ENCODE measurements around the gene TNS1. TPM values are rescaled to one million over a fixed set of nuclear protein-coding genes. Genes with fewer than 3 reads are reported as not detected.

TNS1 gene
- total RNA-seq, 1 experiment from 2014 or later: 0.49 TPM

DNA sequence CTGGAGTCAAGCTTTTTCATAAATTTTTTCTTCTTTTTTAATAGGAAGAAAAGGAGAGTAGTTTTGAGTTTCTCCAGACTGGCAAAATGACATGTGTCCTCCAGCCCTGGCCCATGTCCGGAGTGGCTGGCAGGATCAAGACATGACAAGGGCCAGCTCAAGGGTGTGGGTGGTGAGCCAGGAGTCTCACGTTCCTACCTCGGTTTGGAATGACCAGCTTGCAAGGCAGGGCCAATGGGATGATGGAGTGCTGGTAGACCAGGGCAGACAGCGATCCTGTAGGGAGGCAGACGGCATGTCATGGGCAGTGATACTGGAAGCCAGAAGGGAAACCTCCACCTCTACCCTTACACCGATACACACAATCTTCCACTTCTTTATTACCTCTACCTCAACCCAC, 190.6 kb downstream of the TNS1 start:
- in situ Hi-C loops (cut with HindIII; ENCODE audit: low pct_unique_long_range_greater_than_20kb, low sequenced_read_pairs) (no loop called here), intact Hi-C loops (cut with micrococcal nuclease; ENCODE audit: unreplicated experiment) (no loop called here)
- no TSS peak for BruUV-seq (replicated peaks)

DNA sequence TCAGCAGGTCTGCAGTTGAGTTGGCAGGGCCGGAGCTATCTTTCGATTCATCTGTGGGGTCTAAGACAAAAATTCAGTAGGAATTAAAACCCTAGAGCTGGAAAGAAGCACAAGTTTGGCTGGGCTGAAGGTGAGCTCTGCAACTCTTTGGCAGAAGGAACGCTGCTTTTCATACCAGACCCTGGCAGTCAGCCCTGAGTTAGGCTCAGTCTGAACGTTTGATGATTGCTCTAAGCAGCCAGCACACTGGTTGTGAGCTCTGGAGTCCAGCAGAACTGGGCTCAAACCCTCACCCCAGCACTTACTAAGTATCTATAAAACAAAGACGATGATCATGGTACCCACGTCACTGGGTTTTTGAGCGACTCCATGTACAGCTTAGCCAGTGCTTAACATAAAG, 192.5 kb downstream of the TNS1 start:
- Histone ChIP-seq H3K9me3 (ENCODE audit: control insufficient read depth, insufficient read depth, low read depth, low read length) (no peaks in the 10 kb centered on the region), H3K36me3 (ENCODE audit: control insufficient read depth, insufficient read depth, low read length) (no peaks in the 10 kb centered on the region), H3K4me3 (ENCODE audit: low read depth in 2 of 2, low read length in 2 of 2) (no peak overlapping the region), H3K4me1 (ENCODE audit: control insufficient read depth, insufficient read depth, low read length) (no peaks in the 10 kb centered on the region), H3K27ac (ENCODE audit: low read length) (no peak overlapping the region), H3K27me3 (ENCODE audit: control insufficient read depth, insufficient read depth, low read length) (no peaks in the 10 kb centered on the region; the same call in 1 of the 2 replicates)
- TF ChIP-seq TCF7L2 (IDR thresholded peaks at IDR 0.05; ENCODE audit: low read depth, low read length) (no peak), POLR2AphosphoS5 (IDR thresholded peaks at IDR 0.05; ENCODE audit: low read depth, low read length) (no peak), SIN3A (IDR thresholded peaks at IDR 0.05; ENCODE audit: borderline replicate concordance, insufficient read depth, low read depth, low read length) (no peak)
- TF ChIP-seq, protein P1, sequence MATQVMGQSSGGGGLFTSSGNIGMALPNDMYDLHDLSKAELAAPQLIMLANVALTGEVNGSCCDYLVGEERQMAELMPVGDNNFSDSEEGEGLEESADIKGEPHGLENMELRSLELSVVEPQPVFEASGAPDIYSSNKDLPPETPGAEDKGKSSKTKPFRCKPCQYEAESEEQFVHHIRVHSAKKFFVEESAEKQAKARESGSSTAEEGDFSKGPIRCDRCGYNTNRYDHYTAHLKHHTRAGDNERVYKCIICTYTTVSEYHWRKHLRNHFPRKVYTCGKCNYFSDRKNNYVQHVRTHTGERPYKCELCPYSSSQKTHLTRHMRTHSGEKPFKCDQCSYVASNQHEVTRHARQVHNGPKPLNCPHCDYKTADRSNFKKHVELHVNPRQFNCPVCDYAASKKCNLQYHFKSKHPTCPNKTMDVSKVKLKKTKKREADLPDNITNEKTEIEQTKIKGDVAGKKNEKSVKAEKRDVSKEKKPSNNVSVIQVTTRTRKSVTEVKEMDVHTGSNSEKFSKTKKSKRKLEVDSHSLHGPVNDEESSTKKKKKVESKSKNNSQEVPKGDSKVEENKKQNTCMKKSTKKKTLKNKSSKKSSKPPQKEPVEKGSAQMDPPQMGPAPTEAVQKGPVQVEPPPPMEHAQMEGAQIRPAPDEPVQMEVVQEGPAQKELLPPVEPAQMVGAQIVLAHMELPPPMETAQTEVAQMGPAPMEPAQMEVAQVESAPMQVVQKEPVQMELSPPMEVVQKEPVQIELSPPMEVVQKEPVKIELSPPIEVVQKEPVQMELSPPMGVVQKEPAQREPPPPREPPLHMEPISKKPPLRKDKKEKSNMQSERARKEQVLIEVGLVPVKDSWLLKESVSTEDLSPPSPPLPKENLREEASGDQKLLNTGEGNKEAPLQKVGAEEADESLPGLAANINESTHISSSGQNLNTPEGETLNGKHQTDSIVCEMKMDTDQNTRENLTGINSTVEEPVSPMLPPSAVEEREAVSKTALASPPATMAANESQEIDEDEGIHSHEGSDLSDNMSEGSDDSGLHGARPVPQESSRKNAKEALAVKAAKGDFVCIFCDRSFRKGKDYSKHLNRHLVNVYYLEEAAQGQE (IDR thresholded peaks at IDR 0.05; ENCODE audit: insufficient read depth in 1 of 2, low read depth in 2 of 2, low read length in 1 of 2): no peak
- TF ChIP-seq, protein P2, sequence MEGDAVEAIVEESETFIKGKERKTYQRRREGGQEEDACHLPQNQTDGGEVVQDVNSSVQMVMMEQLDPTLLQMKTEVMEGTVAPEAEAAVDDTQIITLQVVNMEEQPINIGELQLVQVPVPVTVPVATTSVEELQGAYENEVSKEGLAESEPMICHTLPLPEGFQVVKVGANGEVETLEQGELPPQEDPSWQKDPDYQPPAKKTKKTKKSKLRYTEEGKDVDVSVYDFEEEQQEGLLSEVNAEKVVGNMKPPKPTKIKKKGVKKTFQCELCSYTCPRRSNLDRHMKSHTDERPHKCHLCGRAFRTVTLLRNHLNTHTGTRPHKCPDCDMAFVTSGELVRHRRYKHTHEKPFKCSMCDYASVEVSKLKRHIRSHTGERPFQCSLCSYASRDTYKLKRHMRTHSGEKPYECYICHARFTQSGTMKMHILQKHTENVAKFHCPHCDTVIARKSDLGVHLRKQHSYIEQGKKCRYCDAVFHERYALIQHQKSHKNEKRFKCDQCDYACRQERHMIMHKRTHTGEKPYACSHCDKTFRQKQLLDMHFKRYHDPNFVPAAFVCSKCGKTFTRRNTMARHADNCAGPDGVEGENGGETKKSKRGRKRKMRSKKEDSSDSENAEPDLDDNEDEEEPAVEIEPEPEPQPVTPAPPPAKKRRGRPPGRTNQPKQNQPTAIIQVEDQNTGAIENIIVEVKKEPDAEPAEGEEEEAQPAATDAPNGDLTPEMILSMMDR (IDR thresholded peaks at IDR 0.05): no peak
- ChIA-PET POLR2A (no interaction called here), CTCF (no interaction called here)
- no peak for DNase-seq (ENCODE audit: low read depth, low spot score)
- in situ Hi-C loops (cut with HindIII; ENCODE audit: low pct_unique_long_range_greater_than_20kb, low sequenced_read_pairs): no loop called here
- no TSS peak for BruUV-seq (replicated peaks)
- intact Hi-C loops (cut with micrococcal nuclease; ENCODE audit: unreplicated experiment): no loop called here
- no peak for ATAC-seq

More for the DNA sequence above, 190.6 kb downstream of the TNS1 start:
- Histone ChIP-seq H3K4me3 (ENCODE audit: low read depth in 2 of 2, low read length in 2 of 2) (no peak overlapping the region), H3K27me3 (ENCODE audit: control insufficient read depth, insufficient read depth, low read length) (no peaks in the 10 kb centered on the region; the same call in 1 of the 2 replicates), H3K36me3 (ENCODE audit: control insufficient read depth, insufficient read depth, low read length) (no peaks in the 10 kb centered on the region), H3K9me3 (ENCODE audit: control insufficient read depth, insufficient read depth, low read depth, low read length) (no peaks in the 10 kb centered on the region), H3K27ac (ENCODE audit: low read length) (no peak overlapping the region), H3K4me1 (ENCODE audit: control insufficient read depth, insufficient read depth, low read length) (no peaks in the 10 kb centered on the region)
- DNase-seq (ENCODE audit: low read depth, low spot score) (no peak), ATAC-seq (no peak)
- ChIA-PET POLR2A (no interaction called here), CTCF (no interaction called here)
- TF ChIP-seq, protein P1 (IDR thresholded peaks at IDR 0.05; ENCODE audit: insufficient read depth in 1 of 2, low read depth in 2 of 2, low read length in 1 of 2): no peak
- no peak for TF ChIP-seq SIN3A (IDR thresholded peaks at IDR 0.05; ENCODE audit: borderline replicate concordance, insufficient read depth, low read depth, low read length)
- no peak for TF ChIP-seq POLR2AphosphoS5 (IDR thresholded peaks at IDR 0.05; ENCODE audit: low read depth, low read length)
- TF ChIP-seq, protein P2 (IDR thresholded peaks at IDR 0.05): no peak
- no peak for TF ChIP-seq TCF7L2 (IDR thresholded peaks at IDR 0.05; ENCODE audit: low read depth, low read length)

Data from Panc1 (cell line).